GM18526 (cell line): Measurements from ENCODE around the gene SH2D3A.

Experiments used
- POLR2A ChIP-seq: IDR thresholded peaks from 3 replicates; pipeline ENCODE4 v1.6.1; 2011; ENCODE audit not compliant: insufficient read length; ENCODE audit errors: extremely low read depth

The SH2D3A gene

DNA sequence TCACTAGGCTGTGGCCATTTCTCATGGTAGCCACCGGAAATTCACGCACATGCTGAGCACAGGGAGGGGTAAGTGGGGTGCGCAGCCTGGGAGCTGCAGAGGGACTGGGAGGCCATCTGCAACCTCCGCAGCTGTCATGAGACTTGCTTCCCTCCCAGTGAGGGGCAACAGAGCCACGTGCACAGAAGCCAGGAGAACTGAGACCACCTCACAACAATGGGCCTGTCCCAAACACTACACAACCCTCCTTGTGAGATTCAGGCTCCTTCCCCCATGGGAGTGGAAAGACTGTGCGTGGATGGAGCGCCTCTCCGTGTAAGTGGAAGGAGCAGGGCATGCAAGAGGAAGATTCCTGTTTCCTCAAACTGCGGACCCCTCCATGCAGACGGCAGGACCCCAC is 55.6 kb downstream of the SH2D3A start:
- TF ChIP-seq POLR2A: no peak

GRCh38 chr19:6711078-6711361 is 56.2 kb downstream of the SH2D3A start:
- no peak for TF ChIP-seq POLR2A

- no peak for TF ChIP-seq POLR2A
Measured at GRCh38 chr19:6710273-6711077, 56.8 kb downstream of the SH2D3A start.

DNA sequence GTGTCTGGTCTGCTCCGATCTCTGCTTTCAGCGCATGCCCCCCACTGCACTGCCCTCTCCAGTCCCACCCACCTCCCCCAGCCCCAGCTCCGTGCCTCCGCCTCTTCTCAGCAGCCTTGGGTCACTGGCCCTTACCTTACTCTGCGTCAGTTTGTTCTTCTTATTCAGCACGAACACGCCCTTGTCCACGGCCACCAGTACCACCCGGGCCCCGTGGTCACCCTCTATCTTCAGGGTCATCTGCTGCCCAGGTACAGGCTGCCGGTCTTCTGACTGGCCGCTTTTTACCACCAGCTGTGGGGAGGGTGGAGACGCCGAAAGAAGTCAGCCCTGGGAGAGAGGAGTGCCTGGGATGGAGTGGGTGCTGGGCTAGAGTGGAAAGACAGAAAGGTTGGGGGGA is 57.7 kb downstream of the SH2D3A start:
- TF ChIP-seq POLR2A: no peak

GRCh38 chr19:6708346-6708745 is 58.9 kb downstream of the SH2D3A start:
- no peak for TF ChIP-seq POLR2A

DNA sequence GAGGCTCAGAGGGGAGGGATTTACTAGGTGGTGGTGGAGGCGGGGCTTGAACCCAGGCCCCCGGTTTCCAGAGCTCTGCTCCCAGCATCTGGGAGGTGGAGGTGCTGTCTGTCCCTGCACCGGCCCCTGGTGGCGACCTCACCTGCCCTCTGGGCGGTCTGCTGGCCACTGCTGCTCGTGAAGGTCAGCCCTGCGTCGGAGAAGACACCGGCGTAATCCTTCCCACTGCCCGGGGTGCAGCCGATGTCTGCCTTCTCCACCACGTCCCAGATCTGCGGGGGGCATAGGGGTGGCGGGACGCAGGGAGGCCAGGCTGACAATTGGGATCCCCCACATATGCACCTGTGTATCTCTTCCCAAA is 59.6 kb downstream of the SH2D3A start:
- no peak for TF ChIP-seq POLR2A

DNA sequence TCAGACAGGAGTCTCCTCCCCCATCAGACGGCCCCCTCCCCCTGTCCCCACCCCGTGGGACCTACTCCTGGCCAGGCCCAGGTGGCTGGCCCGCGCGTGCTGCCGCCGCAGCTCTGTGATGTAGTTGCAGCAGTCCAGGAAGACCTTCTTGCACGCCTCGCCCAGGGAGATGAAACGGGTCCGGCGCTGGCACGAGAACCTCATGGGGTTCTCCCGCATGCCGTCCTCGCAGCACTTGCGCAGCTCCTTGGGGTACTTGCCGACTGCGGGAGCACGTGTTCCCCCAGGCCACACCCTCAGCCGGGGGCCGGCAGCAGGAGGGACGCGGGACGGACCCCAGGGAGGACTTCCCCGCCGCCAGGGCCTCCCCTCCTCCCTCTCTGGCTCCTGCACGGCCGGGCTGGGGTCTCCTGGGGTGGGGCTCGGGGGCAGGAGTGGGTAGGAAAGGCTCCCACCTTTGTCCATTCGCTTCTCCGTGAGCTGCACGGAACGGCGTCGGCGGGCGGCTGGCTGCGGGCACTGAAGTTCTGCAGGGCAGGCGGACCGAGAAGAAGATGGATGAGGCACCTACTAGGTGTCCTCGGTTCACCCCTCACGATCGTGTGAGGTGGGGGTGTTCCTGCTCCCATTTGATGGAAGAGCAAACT is 60.1 kb downstream of the SH2D3A start:
- TF ChIP-seq POLR2A: no peak

- TF ChIP-seq POLR2A: no peak
Measured at GRCh38 chr19:6706633-6706958, 60.6 kb downstream of the SH2D3A start.

DNA sequence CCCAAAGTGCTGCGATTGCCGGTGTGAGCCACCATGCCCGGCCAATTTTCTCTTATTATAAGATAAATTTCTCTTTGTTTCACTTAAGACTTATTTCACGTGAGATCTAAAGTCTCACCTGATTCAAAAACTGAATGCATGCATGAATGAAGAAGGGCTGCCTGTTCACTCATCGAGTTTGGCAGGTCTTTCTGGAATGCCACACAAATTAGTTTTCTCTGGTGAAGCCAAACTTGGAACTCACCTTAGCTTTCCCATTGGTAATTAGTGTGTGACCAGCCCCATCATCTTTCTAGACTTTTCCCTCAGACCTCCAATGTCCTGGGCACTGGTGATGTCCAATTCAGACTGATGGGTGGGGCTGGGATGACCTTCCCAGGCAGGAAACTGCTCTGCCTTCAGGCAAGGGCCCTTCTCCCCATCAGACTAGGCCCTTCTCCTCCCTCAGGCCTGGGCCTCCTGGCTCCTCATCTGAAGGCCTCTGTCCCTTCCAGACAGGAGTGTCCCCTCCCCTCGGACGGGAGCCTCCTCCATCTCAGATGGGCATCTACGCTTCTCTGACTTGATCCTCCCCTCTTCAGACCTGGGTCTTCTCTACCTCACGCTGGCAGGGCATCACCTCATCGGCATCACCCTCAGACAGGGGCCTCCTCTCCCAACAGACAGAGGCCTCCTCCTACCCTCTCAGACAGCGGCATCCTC is 61.2 kb downstream of the SH2D3A start:
- no peak for TF ChIP-seq POLR2A
